Right lobe of liver (tissue), 4 donors: ENCODE results near the gene DPP6.

ENCODE experiments used
- CTCF ChIP-seq, 4 donors: fragments of 200-600 bp in 3 of 4; fragments of 450-650 bp in 1 of 4; IDR thresholded peaks; one replicate each; pipeline versions ENCODE4 v1.5.1 to v1.8.0; 2016 to 2022; ENCODE audit warnings: antibody characterized with exemption in 4 of 4, mild to moderate bottlenecking in 2 of 4
- POLR2A ChIP-seq: fragments of 450-650 bp; IDR thresholded peaks from one replicate; pipeline ENCODE4 v1.6.1; 2017; ENCODE audit warnings: antibody characterized with exemption, mild to moderate bottlenecking
- donor health status: DM: no; HTN: no; CAD: no.
- donor health status: DM: no; HTN: no; CAD: no.
- donor health status: DM: no; HTN: yes; CAD: no.

GRCh38 chr7:154576604-154577003, 524.4 kb downstream of the DPP6 start:
- TF ChIP-seq CTCF (IDR thresholded peaks at IDR 0.05) (no peak), POLR2A (no peak)
